ENCODE results near the gene PLEKHH1.

DNA sequence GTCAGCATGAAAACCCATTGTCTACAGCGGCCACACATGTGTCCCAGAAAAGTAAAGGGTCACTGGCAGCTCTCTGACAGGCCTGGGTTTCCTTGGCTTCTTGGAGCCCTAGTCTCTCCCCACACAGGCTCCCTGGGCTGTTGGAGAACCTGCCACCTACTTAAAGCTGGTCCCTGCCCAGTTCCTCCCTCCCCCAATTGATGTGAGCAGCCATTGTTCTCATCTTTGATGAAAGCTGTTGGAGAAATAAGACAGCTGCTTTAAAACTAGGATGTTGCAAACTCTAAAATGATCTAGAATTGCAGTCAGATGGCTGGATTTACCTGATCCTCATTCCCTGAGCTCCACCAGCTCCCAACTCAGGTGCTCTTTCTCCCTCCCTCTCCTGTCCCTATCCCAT, 4.8 kb upstream of the PLEKHH1 start:
- TF ChIP-seq, protein P1, sequence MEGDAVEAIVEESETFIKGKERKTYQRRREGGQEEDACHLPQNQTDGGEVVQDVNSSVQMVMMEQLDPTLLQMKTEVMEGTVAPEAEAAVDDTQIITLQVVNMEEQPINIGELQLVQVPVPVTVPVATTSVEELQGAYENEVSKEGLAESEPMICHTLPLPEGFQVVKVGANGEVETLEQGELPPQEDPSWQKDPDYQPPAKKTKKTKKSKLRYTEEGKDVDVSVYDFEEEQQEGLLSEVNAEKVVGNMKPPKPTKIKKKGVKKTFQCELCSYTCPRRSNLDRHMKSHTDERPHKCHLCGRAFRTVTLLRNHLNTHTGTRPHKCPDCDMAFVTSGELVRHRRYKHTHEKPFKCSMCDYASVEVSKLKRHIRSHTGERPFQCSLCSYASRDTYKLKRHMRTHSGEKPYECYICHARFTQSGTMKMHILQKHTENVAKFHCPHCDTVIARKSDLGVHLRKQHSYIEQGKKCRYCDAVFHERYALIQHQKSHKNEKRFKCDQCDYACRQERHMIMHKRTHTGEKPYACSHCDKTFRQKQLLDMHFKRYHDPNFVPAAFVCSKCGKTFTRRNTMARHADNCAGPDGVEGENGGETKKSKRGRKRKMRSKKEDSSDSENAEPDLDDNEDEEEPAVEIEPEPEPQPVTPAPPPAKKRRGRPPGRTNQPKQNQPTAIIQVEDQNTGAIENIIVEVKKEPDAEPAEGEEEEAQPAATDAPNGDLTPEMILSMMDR (IDR thresholded peaks at IDR 0.05; ENCODE audit: low read depth, low read length), result no peak
- TF ChIP-seq POLR2A (IDR thresholded peaks at IDR 0.05; ENCODE audit: extremely low read depth, insufficient read length) (no peak), MYC (IDR thresholded peaks at IDR 0.05; ENCODE audit: low read depth, low read length) (no peak)

Measured in NB4 (cell line).